PC-9 (cell line): Measurements from ENCODE around the gene MYBPC2. TPM values are rescaled to one million over a fixed set of nuclear protein-coding genes. Genes with fewer than 3 reads are reported as not detected.

Source experiments
- BruUV-seq: library from RNA; stranded (reverse); fragments of 400-500 nt; replicated peaks from 2 replicates; lab custom pipeline; 2021; lab: Mats Ljungman, UMichigan
- CTCF ChIA-PET: fragments of 300-600 bp; sonication (Branson Sonifier 250); formaldehyde crosslinking; loops from one replicate; lab custom pipeline; 2022; ENCODE audit warnings: antibody characterized with exemption; lab: Charles Lee
- POLR2A ChIA-PET: fragments of 300-600 bp; sonication (Branson Sonifier 250); formaldehyde crosslinking; loops from one replicate; lab custom pipeline; 2022; ENCODE audit warnings: antibody characterized with exemption; ENCODE audit not compliant: unreplicated experiment; lab: Charles Lee
- DNase-seq, 2 experiments: peaks; one replicate each; pipeline versions ENCODE4 v3.0.0 to v3.0.0-alpha.2; 2015 to 2022; ENCODE audit warnings: mixed read lengths in 1 of 2
- H2AFZ ChIP-seq: fragments of 200-600 bp; sonication (generic); 2 replicates; pipeline ENCODE4 v1.8.1; 2017; ENCODE audit warnings: antibody characterized with exemption
- H3F3A ChIP-seq: fragments of 200-600 bp; sonication (generic); 2 replicates; pipeline ENCODE4 v1.8.1; 2017; ENCODE audit warnings: antibody characterized with exemption, mild to moderate bottlenecking, low read depth; ENCODE audit not compliant: insufficient read depth
- H3K27ac ChIP-seq: fragments of 200-600 bp; sonication (generic); 2 replicates; pipeline ENCODE4 v1.6.1; 2016; ENCODE audit warnings: mixed run types
- H3K27me3 ChIP-seq: fragments of 200-600 bp; sonication (generic); 2 replicates; pipeline ENCODE4 v1.6.1; 2016; ENCODE audit warnings: low read depth, mixed run types; ENCODE audit not compliant: insufficient read depth
- H3K36me3 ChIP-seq: fragments of 200-600 bp; sonication (generic); 2 replicates; pipeline ENCODE4 v1.6.1; 2016; ENCODE audit warnings: low read depth, mixed run types
- H3K4me1 ChIP-seq: fragments of 200-600 bp; sonication (generic); replicated peaks from 2 replicates; pipeline ENCODE4 v1.6.1; 2016; ENCODE audit warnings: mixed run types; ENCODE audit not compliant: insufficient read depth
- H3K4me2 ChIP-seq: fragments of 200-600 bp; sonication (generic); 2 replicates; pipeline ENCODE4 v1.6.1; 2017; ENCODE audit warnings: mixed run types
- H3K4me3 ChIP-seq: fragments of 200-600 bp; sonication (generic); 2 replicates; pipeline ENCODE4 v1.6.1; 2016; ENCODE audit warnings: mixed run types
- H3K79me2 ChIP-seq: fragments of 200-600 bp; sonication (generic); 2 replicates; pipeline ENCODE4 v1.6.1; 2017; ENCODE audit warnings: low read depth, mixed run types
- H3K9me2 ChIP-seq: fragments of 200-600 bp; sonication (generic); 2 replicates; pipeline ENCODE4 v1.8.1; 2017; ENCODE audit warnings: mild to moderate bottlenecking; ENCODE audit not compliant: insufficient read depth
- H3K9me3 ChIP-seq: fragments of 200-600 bp; sonication (generic); 2 replicates; pipeline ENCODE4 v1.8.1; 2016; ENCODE audit warnings: low read depth; ENCODE audit not compliant: insufficient read depth
- H4K20me1 ChIP-seq: fragments of 200-600 bp; sonication (generic); 2 replicates; pipeline ENCODE4 v1.8.1; 2017; ENCODE audit not compliant: insufficient read depth
- EZH2 ChIP-seq: fragments of 200-600 bp; sonication (generic); IDR thresholded peaks from 2 replicates; pipeline ENCODE4 v1.8.0; 2017; ENCODE audit warnings: antibody characterized with exemption, low read depth
- intact Hi-C: fragments of 100-400 bp; cut with micrococcal nuclease; formaldehyde crosslinking; loops from one replicate; pipeline ENCODE4 v1.10.0; 2022; ENCODE audit not compliant: unreplicated experiment
- total RNA-seq: library from RNA; stranded (reverse); gene quantifications from 2 replicates; pipeline ENCODE4 v1.2.3, GENCODE V29; 2021
- TF ChIP-seq, protein P1 (sequence below): fragments of 200-600 bp; sonication (generic); conservative IDR thresholded peaks from 2 replicates; pipeline ENCODE4 v1.6.1; 2017; ENCODE audit warnings: mixed run types, antibody characterized with exemption, mild to moderate bottlenecking, moderate library complexity

MYBPC2 gene
- total RNA-seq, 1 experiment from 2014 or later: not detected

DNA sequence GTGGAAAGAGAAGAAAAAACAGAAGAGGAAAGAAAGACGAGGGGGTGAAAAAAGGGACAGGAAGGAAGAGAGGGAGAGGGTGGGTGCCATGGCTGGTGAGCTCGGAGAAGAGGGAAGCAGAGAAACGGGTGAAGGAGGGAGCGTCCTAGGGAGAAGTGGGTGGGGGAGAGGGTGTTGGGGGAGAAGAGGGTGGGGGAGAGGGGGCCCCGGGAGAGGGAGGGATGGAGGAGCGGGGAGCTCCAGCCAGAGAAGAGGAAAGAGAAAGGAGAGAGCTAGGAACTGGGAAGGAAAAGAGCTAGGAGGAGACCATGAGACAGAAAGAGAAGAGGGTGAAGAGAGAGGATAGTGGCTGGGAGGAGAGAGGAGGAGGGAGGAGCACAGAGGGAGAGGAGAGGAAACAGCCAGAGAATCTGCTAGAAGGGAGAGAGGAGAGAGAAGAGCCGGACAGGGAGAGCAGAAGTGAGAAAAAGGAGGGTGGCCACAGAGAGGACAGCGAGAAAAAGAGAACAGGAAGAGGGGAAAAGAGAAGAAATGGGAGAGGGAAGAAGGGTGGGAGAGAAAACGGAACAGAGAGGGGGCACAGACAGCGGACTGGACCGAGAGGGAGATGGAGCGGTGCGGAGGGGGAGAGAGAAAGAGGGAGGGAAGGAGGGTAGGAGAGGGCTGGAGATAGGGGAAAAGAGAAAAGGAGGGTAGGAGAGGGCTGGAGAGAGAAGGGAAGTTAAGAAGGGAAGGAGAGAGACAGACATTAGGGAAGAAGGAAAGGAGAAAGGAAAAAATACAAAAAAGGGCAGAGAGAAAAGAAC is 55.9 kb downstream of the MYBPC2 start:
- POLR2A ChIA-PET: no interaction called here
- H3K27me3 ChIP-seq: no peaks in the 10 kb centered on the region
- no peaks in the 10 kb centered on the region for H3K9me2 ChIP-seq
- no TSS peak for BruUV-seq
- no peak overlapping the region for H3K27ac ChIP-seq
- no peaks in the 10 kb centered on the region; the same call in 1 of the 2 replicates for H3F3A ChIP-seq
- no peaks in the 10 kb centered on the region for H4K20me1 ChIP-seq
- peaks cover 15% of the 10 kb centered on the region for H3K9me3 ChIP-seq
- TF ChIP-seq, protein P1, sequence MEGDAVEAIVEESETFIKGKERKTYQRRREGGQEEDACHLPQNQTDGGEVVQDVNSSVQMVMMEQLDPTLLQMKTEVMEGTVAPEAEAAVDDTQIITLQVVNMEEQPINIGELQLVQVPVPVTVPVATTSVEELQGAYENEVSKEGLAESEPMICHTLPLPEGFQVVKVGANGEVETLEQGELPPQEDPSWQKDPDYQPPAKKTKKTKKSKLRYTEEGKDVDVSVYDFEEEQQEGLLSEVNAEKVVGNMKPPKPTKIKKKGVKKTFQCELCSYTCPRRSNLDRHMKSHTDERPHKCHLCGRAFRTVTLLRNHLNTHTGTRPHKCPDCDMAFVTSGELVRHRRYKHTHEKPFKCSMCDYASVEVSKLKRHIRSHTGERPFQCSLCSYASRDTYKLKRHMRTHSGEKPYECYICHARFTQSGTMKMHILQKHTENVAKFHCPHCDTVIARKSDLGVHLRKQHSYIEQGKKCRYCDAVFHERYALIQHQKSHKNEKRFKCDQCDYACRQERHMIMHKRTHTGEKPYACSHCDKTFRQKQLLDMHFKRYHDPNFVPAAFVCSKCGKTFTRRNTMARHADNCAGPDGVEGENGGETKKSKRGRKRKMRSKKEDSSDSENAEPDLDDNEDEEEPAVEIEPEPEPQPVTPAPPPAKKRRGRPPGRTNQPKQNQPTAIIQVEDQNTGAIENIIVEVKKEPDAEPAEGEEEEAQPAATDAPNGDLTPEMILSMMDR: no peak
- TF ChIP-seq EZH2: no peak
- H2AFZ ChIP-seq: no peak overlapping the region
- H3K36me3 ChIP-seq: 0 out of 2 replicates have a peak, but pooled peaks cover under 1% of the 10 kb centered on the region
- H3K4me3 ChIP-seq: no peak overlapping the region
- CTCF ChIA-PET: no interaction called here
- DNase-seq: no peak
- intact Hi-C loops: no loop called here
- H3K4me2 ChIP-seq: no peak overlapping the region
- H3K4me1 ChIP-seq: no peaks in the 10 kb centered on the region
- H3K79me2 ChIP-seq: no peaks in the 10 kb centered on the region

DNA sequence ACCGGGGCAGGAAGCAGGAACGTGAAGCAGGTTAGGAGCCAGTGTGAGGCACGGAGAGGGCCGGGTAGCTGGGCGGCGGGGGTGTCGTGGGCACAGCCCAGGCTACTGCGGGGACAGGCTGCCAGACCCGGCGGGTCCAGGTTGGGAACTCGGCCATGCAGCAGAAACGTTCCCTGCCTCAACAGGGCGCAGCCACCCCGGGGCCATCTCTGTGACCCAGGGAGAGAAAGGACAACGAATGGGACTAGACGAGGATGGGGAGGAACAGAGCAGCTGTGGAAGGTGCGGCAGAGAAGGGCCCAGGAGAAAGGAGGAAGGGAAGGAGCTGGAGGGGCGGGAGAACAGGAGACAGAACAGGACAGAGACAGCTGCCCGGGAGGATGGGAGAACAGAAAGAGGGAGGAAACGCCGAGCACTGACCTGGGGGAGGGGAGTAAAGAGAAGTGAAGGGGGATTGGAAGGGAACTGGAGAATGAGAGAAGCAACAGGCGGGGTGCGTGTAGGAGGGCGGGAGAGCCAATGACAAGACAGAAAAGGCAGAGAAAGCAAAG is 56.8 kb downstream of the MYBPC2 start:
- Histone ChIP-seq H3K36me3 (no peaks in the 10 kb centered on the region), H3K79me2 (no peaks in the 10 kb centered on the region), H3K9me3 (peaks cover 15% of the 10 kb centered on the region), H3K4me3 (no peak overlapping the region), H3K4me2 (no peak overlapping the region), H3K4me1 (no peaks in the 10 kb centered on the region), H3K9me2 (no peaks in the 10 kb centered on the region), H2AFZ (no peak overlapping the region), H3K27me3 (no peaks in the 10 kb centered on the region), H4K20me1 (no peaks in the 10 kb centered on the region), H3K27ac (no peak overlapping the region), H3F3A (no peaks in the 10 kb centered on the region; the same call in 1 of the 2 replicates)
- no peak for DNase-seq
- intact Hi-C loops: no loop called here
- POLR2A ChIA-PET: no interaction called here
- CTCF ChIA-PET: no interaction called here
- BruUV-seq: no TSS peak
- TF ChIP-seq, protein P1: no peak
- no peak for TF ChIP-seq EZH2

DNA sequence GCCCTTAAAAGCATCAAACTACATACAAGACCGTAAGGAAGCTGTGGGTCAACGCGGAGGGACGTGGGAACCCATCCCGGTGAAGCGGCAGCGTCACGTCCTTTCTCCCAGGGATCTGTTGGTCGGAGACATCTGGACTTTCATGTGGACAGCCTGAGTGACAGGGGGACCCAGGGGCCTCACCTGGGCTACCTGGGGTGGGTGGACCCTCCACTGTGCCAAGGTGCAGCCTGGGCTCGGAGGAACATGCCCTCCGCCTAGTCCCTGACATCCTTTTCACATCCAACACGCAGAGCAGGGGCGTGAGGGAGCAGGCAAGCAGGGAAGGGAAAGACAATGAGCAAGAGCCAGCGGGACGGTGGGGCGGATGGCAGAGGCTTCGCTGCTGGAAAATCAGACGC is 57.7 kb downstream of the MYBPC2 start:
- BruUV-seq: no TSS peak
- TF ChIP-seq, protein P1: no peak
- no peak for TF ChIP-seq EZH2
- no peaks in the 10 kb centered on the region for H3K36me3 ChIP-seq
- ChIA-PET POLR2A (no interaction called here), CTCF (no interaction called here)
- no peaks in the 10 kb centered on the region for H3K27me3 ChIP-seq
- H3K27ac ChIP-seq: no peak overlapping the region
- H3K79me2 ChIP-seq: no peaks in the 10 kb centered on the region
- H2AFZ ChIP-seq: no peak overlapping the region
- no peaks in the 10 kb centered on the region for H3K4me1 ChIP-seq
- H3K4me3 ChIP-seq: no peak overlapping the region
- peaks cover 8% of the 10 kb centered on the region; the same call in 1 of the 2 replicates for H3F3A ChIP-seq
- intact Hi-C loops: no loop called here
- H4K20me1 ChIP-seq: no peaks in the 10 kb centered on the region
- DNase-seq: no peak
- no peaks in the 10 kb centered on the region for H3K9me2 ChIP-seq
- H3K4me2 ChIP-seq: no peak overlapping the region
- peaks cover 15% of the 10 kb centered on the region for H3K9me3 ChIP-seq
